ENCODE results near the gene DIAPH3.

- TF ChIP-seq CTCF (conservative IDR thresholded peaks at IDR 0.05; ENCODE audit: low read depth, low read length), result no peak
- TF ChIP-seq NFE2L2 (IDR thresholded peaks at IDR 0.05; ENCODE audit: low read depth, low read length), result no peak
- no peak for TF ChIP-seq RAD21 (IDR thresholded peaks at IDR 0.05; ENCODE audit: low read length)
- TF ChIP-seq MAFK (IDR thresholded peaks at IDR 0.05; ENCODE audit: low read depth, low read length), result no peak
- no peak for TF ChIP-seq POLR2A (IDR thresholded peaks at IDR 0.05; ENCODE audit: low read depth, low read length)
- no peak for TF ChIP-seq CEBPB (IDR thresholded peaks at IDR 0.05; ENCODE audit: low read depth, low read length)
Measured at GRCh38 chr13:60118696-60119400, 44.9 kb downstream of the DIAPH3 start.
